SU-DHL-6 (cell line): ENCODE measurements around the gene TRMT6.

Experiments
- H2AFZ ChIP-seq: fragments of 200-600 bp; sonication (generic); 2 replicates; pipeline ENCODE4 v1.6.1; 2014; ENCODE audit warnings: low read depth, mild to moderate bottlenecking, moderate library complexity, mixed read lengths, antibody characterized with exemption, low read length; ENCODE audit not compliant: severe bottlenecking
- H3F3A ChIP-seq: fragments of 200-600 bp; shearing (Covaris generic); 2 replicates; pipeline ENCODE4 v1.6.0; 2016; ENCODE audit warnings: antibody characterized with exemption, mild to moderate bottlenecking; ENCODE audit not compliant: insufficient read depth
- H3K27ac ChIP-seq: fragments of 200-600 bp; sonication (generic); 2 replicates; pipeline ENCODE4 v1.5.1; 2016; ENCODE audit warnings: low read depth, mild to moderate bottlenecking, low read length, moderate library complexity, mixed read lengths
- H3K27me3 ChIP-seq: fragments of 200-600 bp; sonication (generic), shearing (Covaris generic); 2 replicates; pipeline ENCODE4 v1.6.0; 2014; ENCODE audit warnings: mild to moderate bottlenecking, low read length
- H3K36me3 ChIP-seq: fragments of 200-600 bp; sonication (generic); 2 replicates; pipeline ENCODE4 v1.6.1; 2014; ENCODE audit warnings: mild to moderate bottlenecking, low read length, mixed read lengths
- H3K4me2 ChIP-seq: fragments of 300-600, 200-600 bp; shearing (Covaris generic), sonication (generic); 2 replicates; pipeline ENCODE4 v1.6.0; 2014; ENCODE audit warnings: low read length, low read depth, mild to moderate bottlenecking; ENCODE audit not compliant: poor library complexity, severe bottlenecking
- H3K4me3 ChIP-seq: fragments of 200-600 bp; sonication (generic); 2 replicates; pipeline ENCODE4 v1.5.1; 2014; ENCODE audit warnings: antibody characterized with exemption, low read length, mild to moderate bottlenecking, mixed read lengths; ENCODE audit not compliant: insufficient read depth, poor library complexity, severe bottlenecking
- H3K79me2 ChIP-seq: fragments of 200-600 bp; sonication (generic); 2 replicates; pipeline ENCODE4 v1.6.1; 2014; ENCODE audit warnings: mild to moderate bottlenecking, low read length, moderate library complexity; ENCODE audit not compliant: insufficient read depth
- H3K9ac ChIP-seq: fragments of 200-600 bp; sonication (generic); 2 replicates; pipeline ENCODE4 v1.7.0; 2014; ENCODE audit warnings: mild to moderate bottlenecking, low read length
- H3K9me2 ChIP-seq: fragments of 200-600 bp; sonication (generic); replicated peaks from 2 replicates; pipeline ENCODE4 v1.6.1; 2014; ENCODE audit warnings: low read length; ENCODE audit not compliant: insufficient read depth
- H3K9me3 ChIP-seq: fragments of 200-600 bp; sonication (generic); 2 replicates; pipeline ENCODE4 v1.6.1; 2014; ENCODE audit warnings: low read length, mixed read lengths; ENCODE audit not compliant: insufficient read depth
- H4K20me1 ChIP-seq: fragments of 200-600 bp; sonication (generic); 2 replicates; pipeline ENCODE4 v1.6.1; 2014; ENCODE audit warnings: low read depth, mild to moderate bottlenecking, antibody characterized with exemption, low read length, moderate library complexity, mixed read lengths
- CTCF ChIP-seq: fragments of 200-600 bp; sonication (generic); IDR thresholded peaks from one replicate; pipeline ENCODE4 v1.5.1; 2017; ENCODE audit warnings: antibody characterized with exemption, mild to moderate bottlenecking, low read length, moderate library complexity; ENCODE audit not compliant: insufficient read depth, poor library complexity, severe bottlenecking
- EZH2phosphoT487 ChIP-seq: fragments of 200-600 bp; sonication (generic), shearing (Covaris generic); conservative IDR thresholded peaks from 2 replicates; pipeline ENCODE4 v1.6.1; 2018; ENCODE audit warnings: mild to moderate bottlenecking, antibody characterized with exemption, low read length, moderate library complexity, mixed read lengths

TRMT6 gene

GRCh38 chr20:5970381-5970780 lies 20.0 kb upstream of the TRMT6 start:
- Histone ChIP-seq H3K79me2 (no peaks in the 10 kb centered on the region), H3K4me3 (no peak overlapping the region), H3K9me3 (no peaks in the 10 kb centered on the region), H2AFZ (no peak overlapping the region), H3K27me3 (no peaks in the 10 kb centered on the region), H4K20me1 (no peaks in the 10 kb centered on the region), H3K4me2 (no peak overlapping the region), H3K9ac (no peak overlapping the region), H3K27ac (no peak overlapping the region), H3K36me3 (peaks cover 44% of the 10 kb centered on the region), H3F3A (no peaks in the 10 kb centered on the region), H3K9me2 (no peaks in the 10 kb centered on the region)
- TF ChIP-seq CTCF (no peak), EZH2phosphoT487 (no peak)

GRCh38 chr20:5969940-5970339 lies 19.6 kb upstream of the TRMT6 start:
- H2AFZ ChIP-seq: no peak overlapping the region
- H3K9me3 ChIP-seq: no peaks in the 10 kb centered on the region
- H3K36me3 ChIP-seq: peaks cover 49% of the 10 kb centered on the region
- no peak overlapping the region for H3K27ac ChIP-seq
- no peaks in the 10 kb centered on the region for H3K79me2 ChIP-seq
- H4K20me1 ChIP-seq: no peaks in the 10 kb centered on the region
- H3K9me2 ChIP-seq: no peaks in the 10 kb centered on the region
- no peaks in the 10 kb centered on the region for H3F3A ChIP-seq
- H3K27me3 ChIP-seq: no peaks in the 10 kb centered on the region
- no peak overlapping the region for H3K4me2 ChIP-seq
- no peak overlapping the region for H3K9ac ChIP-seq
- H3K4me3 ChIP-seq: no peak overlapping the region
- TF ChIP-seq CTCF (no peak), EZH2phosphoT487 (no peak)

- no peaks in the 10 kb centered on the region for H3K9me2 ChIP-seq
- H3K27ac ChIP-seq: no peak overlapping the region
- H3K4me2 ChIP-seq: no peak overlapping the region
- no peaks in the 10 kb centered on the region for H3F3A ChIP-seq
- TF ChIP-seq CTCF: no peak
- no peak for TF ChIP-seq EZH2phosphoT487
- H2AFZ ChIP-seq: no peak overlapping the region
- no peaks in the 10 kb centered on the region for H3K79me2 ChIP-seq
- H3K9ac ChIP-seq: no peak overlapping the region
- no peak overlapping the region for H3K4me3 ChIP-seq
- H3K9me3 ChIP-seq: no peaks in the 10 kb centered on the region
- H3K36me3 ChIP-seq: peaks cover 54% of the 10 kb centered on the region
- no peaks in the 10 kb centered on the region for H4K20me1 ChIP-seq
- H3K27me3 ChIP-seq: no peaks in the 10 kb centered on the region
Measured at GRCh38 chr20:5969348-5969935, 19.1 kb upstream of the TRMT6 start.
